HepG2 (cell line): ENCODE results near the gene BICDL1. TPM values are rescaled to one million over a fixed set of nuclear protein-coding genes. Genes with fewer than 3 reads are reported as not detected.

Experiments used
- ARNTL ChIP-seq: sonication (generic); formaldehyde crosslinking; IDR thresholded peaks from 2 replicates; pipeline ENCODE4 v1.4.0; 2020; ENCODE audit warnings: mild to moderate bottlenecking, missing genetic modification reagents
- ESRRA ChIP-seq: sonication (generic); formaldehyde crosslinking; IDR thresholded peaks from 2 replicates; pipeline ENCODE4 v1.5.1; 2020; ENCODE audit warnings: mild to moderate bottlenecking, low read depth, missing genetic modification reagents
- KIAA2018 ChIP-seq: sonication (generic); formaldehyde crosslinking; IDR thresholded peaks from 2 replicates; pipeline ENCODE4 v1.5.0; 2020; ENCODE audit warnings: mild to moderate bottlenecking, missing genetic modification reagents, borderline replicate concordance
- NCOA2 ChIP-seq: sonication (generic); formaldehyde crosslinking; IDR thresholded peaks from 2 replicates; pipeline ENCODE4 v1.8.0; 2022; ENCODE audit warnings: inconsistent platforms
- REST ChIP-seq, 2 experiments: IDR thresholded peaks; 2 replicates each; pipeline ENCODE4 v1.6.1; 2011 to 2012; ENCODE audit warnings: low read length in 2 of 2, borderline replicate concordance in 1 of 2, low read depth in 1 of 2, mild to moderate bottlenecking in 1 of 2, moderate library complexity in 1 of 2
- SRY ChIP-seq: sonication (generic); formaldehyde crosslinking; IDR thresholded peaks from 2 replicates; pipeline ENCODE4 v1.8.0; 2022; ENCODE audit warnings: mild to moderate bottlenecking, missing genetic modification reagents
- TEAD2 ChIP-seq: sonication (generic); formaldehyde crosslinking; IDR thresholded peaks from 2 replicates; pipeline ENCODE4 v1.9.0; 2021; ENCODE audit warnings: missing genetic modification reagents
- ZBTB43 ChIP-seq: sonication (generic); formaldehyde crosslinking; conservative IDR thresholded peaks from 2 replicates; pipeline ENCODE4 v1.4.0; 2020; ENCODE audit warnings: missing genetic modification reagents
- ZFY ChIP-seq: sonication (generic); formaldehyde crosslinking; IDR thresholded peaks from 2 replicates; pipeline ENCODE4 v1.4.0; 2020; ENCODE audit warnings: missing genetic modification reagents
- ZNF292 ChIP-seq: sonication (generic); formaldehyde crosslinking; IDR thresholded peaks from 2 replicates; pipeline ENCODE4 v1.8.1; 2022; ENCODE audit warnings: mild to moderate bottlenecking, low read depth, missing genetic modification reagents, borderline replicate concordance
- ZNF576 ChIP-seq: sonication (generic); formaldehyde crosslinking; IDR thresholded peaks from 2 replicates; pipeline ENCODE4 v1.4.0; 2020; ENCODE audit warnings: mild to moderate bottlenecking, missing genetic modification reagents
- ZNF629 ChIP-seq: sonication (generic); formaldehyde crosslinking; conservative IDR thresholded peaks from 2 replicates; pipeline ENCODE4 v1.5.0; 2020; ENCODE audit warnings: missing genetic modification reagents
- ZNF740 ChIP-seq: sonication (generic); formaldehyde crosslinking; IDR thresholded peaks from 2 replicates; pipeline ENCODE4 v1.4.0; 2020; ENCODE audit warnings: missing genetic modification reagents
- polyA plus RNA-seq, 8 experiments: library from polyadenylated mRNA; depleted of rRNA in 3 of 8; stranded (reverse) in 7 of 8; unstranded in 1 of 8; fragments of >200 nt; fragmentation: Illumina TruSeq in 4 of 8; extraction: Trizol in 4 of 8; gene quantifications; 2 replicates each; pipeline versions ENCODE4 v1.2.1 to v1.2.3, GENCODE V29; 2011 to 2016; ENCODE audit warnings: low read depth in 4 of 8, missing spikeins in 1 of 8, mixed read lengths in 1 of 8; ENCODE audit not compliant: insufficient read depth in 1 of 8
- total RNA-seq, 5 experiments: library from RNA; depleted of rRNA; stranded (reverse); fragments of >200 nt; fragmentation: Illumina TruSeq; extraction: Trizol; gene quantifications; 2 replicates each; pipeline ENCODE4 v1.2.3, GENCODE V29; 2016; ENCODE audit warnings: low read depth in 1 of 5

Gene BICDL1
- total and polyA plus RNA-seq, 2 of the 13 experiments (the other 11 are each of a cell fraction or from before 2014, with no cell fraction given), result 3.6 to 9.7 TPM

GRCh38 chr12:119988472-119989360 is at the start of gene BICDL1 (continued):
- no peak for TF ChIP-seq ZBTB43 (CRISPR knock-in tag)
- no peak for TF ChIP-seq KIAA2018 (CRISPR knock-in tag)
- no peak for TF ChIP-seq ZNF629
- TF ChIP-seq NCOA2 (CRISPR knock-in tag), result no peak; the same call in 1 of the 2 replicates
- no peak for TF ChIP-seq ESRRA
- no peak for TF ChIP-seq ZFY
- TF ChIP-seq TEAD2, result no peak
- no peak for TF ChIP-seq ZNF576 (CRISPR knock-in tag)
- no peak for TF ChIP-seq ZNF740 (CRISPR knock-in tag)
- no peak for TF ChIP-seq ZNF292
- TF ChIP-seq SRY (CRISPR knock-in tag), result no peak
- TF ChIP-seq REST (IDR thresholded peaks at IDR 0.05; ENCODE audit: borderline replicate concordance in 1 of 2, low read depth in 1 of 2, low read length in 2 of 2), result peak in 1 of 2 experiments; percentile 6; a peak in 1 of 4 replicates
- no peak for TF ChIP-seq ARNTL (CRISPR knock-in tag)
